IMR-90 (cell line): Measurements from ENCODE around the gene ZGLP1. TPM values are rescaled to one million over a fixed set of nuclear protein-coding genes. Genes with fewer than 3 reads are reported as not detected.

Source experiments
- ATAC-seq: fragments of 200-7000 bp; cut with Tn5 transposase; 2 replicates; pipeline ENCODE4 v1.9.1; 2020; ENCODE audit warnings: low read depth, mild to moderate bottlenecking, moderate library complexity
- BruUV-seq: library from RNA; stranded (reverse); fragments of 400-500 nt; replicated peaks from 2 replicates; lab custom pipeline; 2021; lab: Mats Ljungman, UMichigan
- CTCF ChIA-PET: fragments of 300-600 bp; formaldehyde crosslinking; extraction: SDS; loops from one replicate; lab custom pipeline; 2021; ENCODE audit warnings: antibody characterized with exemption; lab: Yijun Ruan, JAX
- POLR2A ChIA-PET: fragments of 300-600 bp; sonication (Branson Sonifier 250); formaldehyde crosslinking; loops from one replicate; lab custom pipeline; 2022; ENCODE audit warnings: antibody characterized with exemption; ENCODE audit not compliant: unreplicated experiment; lab: Charles Lee
- DNase-seq: peaks from one replicate; pipeline ENCODE4 v3.0.0; 2013
- H2AFZ ChIP-seq: replicated peaks from 2 replicates; pipeline ENCODE3; 2013; ENCODE audit warnings: low read length, mild to moderate bottlenecking; ENCODE audit not compliant: poor library complexity
- H2AK5ac ChIP-seq: 2 replicates; pipeline ENCODE4 v1.6.1; 2013; ENCODE audit warnings: low read depth, low read length, inconsistent platforms
- H2AK9ac ChIP-seq: replicated peaks from 2 replicates; pipeline ENCODE3; 2013; ENCODE audit warnings: mild to moderate bottlenecking, low read depth, low read length, moderate library complexity; ENCODE audit not compliant: poor library complexity
- H2BK120ac ChIP-seq: 2 replicates; pipeline ENCODE4 v1.6.1; 2013; ENCODE audit warnings: low read depth, low read length, inconsistent platforms
- H2BK15ac ChIP-seq: 3 replicates; pipeline ENCODE4 v1.6.1; 2013; ENCODE audit warnings: low read depth, low read length, inconsistent platforms
- H2BK20ac ChIP-seq: 2 replicates; pipeline ENCODE4 v1.6.1; 2013; ENCODE audit warnings: low read depth, mild to moderate bottlenecking, inconsistent platforms, low read length, moderate library complexity
- H2BK5ac ChIP-seq: 2 replicates; pipeline ENCODE4 v1.6.1; 2013; ENCODE audit warnings: mild to moderate bottlenecking, low read depth, low read length, inconsistent platforms; ENCODE audit not compliant: poor library complexity, severe bottlenecking
- H3K14ac ChIP-seq: replicated peaks from 2 replicates; pipeline ENCODE4 v1.6.1; 2013; ENCODE audit warnings: low read depth, low read length, inconsistent platforms
- H3K18ac ChIP-seq: 2 replicates; pipeline ENCODE4 v1.6.1; 2013; ENCODE audit warnings: low read depth, low read length, control low read depth
- H3K23ac ChIP-seq: 2 replicates; pipeline ENCODE4 v1.6.1; 2013; ENCODE audit warnings: low read depth, low read length, inconsistent platforms
- H3K27ac ChIP-seq: 2 replicates; pipeline ENCODE4 v1.5.1; 2013; ENCODE audit warnings: mild to moderate bottlenecking, control low read depth, low read length; ENCODE audit not compliant: insufficient read depth
- H3K27me3 ChIP-seq: 2 replicates; pipeline ENCODE4 v1.6.1; 2013; ENCODE audit warnings: low read length; ENCODE audit not compliant: control insufficient read depth, insufficient read depth
- H3K36me3 ChIP-seq: 2 replicates; pipeline ENCODE4 v1.6.1; 2013; ENCODE audit warnings: low read length, mixed read lengths; ENCODE audit not compliant: control insufficient read depth, insufficient read depth
- H3K4ac ChIP-seq: 2 replicates; pipeline ENCODE4 v1.6.1; 2013; ENCODE audit warnings: low read depth, low read length, inconsistent platforms
- H3K4me1 ChIP-seq: 2 replicates; pipeline ENCODE4 v1.6.1; 2013; ENCODE audit warnings: low read length, mixed read lengths; ENCODE audit not compliant: control insufficient read depth, insufficient read depth
- H3K4me2 ChIP-seq: 2 replicates; pipeline ENCODE4 v1.6.1; 2013; ENCODE audit warnings: low read depth, mild to moderate bottlenecking, control low read depth, low read length, moderate library complexity
- H3K4me3 ChIP-seq: 2 replicates; pipeline ENCODE4 v1.5.1; 2013; ENCODE audit warnings: low read depth, mild to moderate bottlenecking, control low read depth, low read length, moderate library complexity; ENCODE audit not compliant: insufficient read depth
- H3K56ac ChIP-seq: 2 replicates; pipeline ENCODE4 v1.6.1; 2013; ENCODE audit warnings: low read length, inconsistent platforms; ENCODE audit not compliant: insufficient read depth; ENCODE audit errors: extremely low read depth
- H3K79me1 ChIP-seq, 2 experiments: 2 replicates each; pipeline ENCODE4 v1.6.1; 2013; ENCODE audit warnings: low read length in 2 of 2, inconsistent platforms in 1 of 2, low read depth in 1 of 2
- H3K9ac ChIP-seq: 2 replicates; pipeline ENCODE4 v1.6.1; 2013; ENCODE audit warnings: low read depth, low read length, control low read depth
- H3K9me1 ChIP-seq: 2 replicates; pipeline ENCODE4 v1.6.1; 2013; ENCODE audit warnings: low read length, inconsistent platforms; ENCODE audit not compliant: insufficient read depth
- H3K9me3 ChIP-seq: 2 replicates; pipeline ENCODE4 v1.6.1; 2013; ENCODE audit warnings: low read length; ENCODE audit not compliant: control insufficient read depth, insufficient read depth
- H4K20me1 ChIP-seq: 2 replicates; pipeline ENCODE4 v1.6.1; 2013; ENCODE audit warnings: low read length, inconsistent platforms; ENCODE audit not compliant: insufficient read depth
- H4K5ac ChIP-seq: 2 replicates; pipeline ENCODE4 v1.6.1; 2013; ENCODE audit warnings: mild to moderate bottlenecking, low read depth, low read length, control low read depth
- H4K8ac ChIP-seq, 2 experiments: 2 replicates each; pipeline ENCODE4 v1.6.1; 2013; ENCODE audit warnings: low read depth in 2 of 2, low read length in 2 of 2, control low read depth in 1 of 2, inconsistent platforms in 1 of 2
- H4K91ac ChIP-seq: 2 replicates; pipeline ENCODE4 v1.6.1; 2013; ENCODE audit warnings: low read depth, low read length, inconsistent platforms; ENCODE audit not compliant: insufficient read depth
- CHD1 ChIP-seq: IDR thresholded peaks from 2 replicates; pipeline ENCODE4 v1.6.1; 2012; ENCODE audit warnings: low read depth, low read length, improper control_type of control experiment
- RAD21 ChIP-seq: IDR thresholded peaks from 2 replicates; pipeline ENCODE4 v1.6.1; 2012; ENCODE audit warnings: low read length, improper control_type of control experiment
- SMC3 ChIP-seq: fragments of 150-350 bp; IDR thresholded peaks from 2 replicates; pipeline ENCODE4 v1.6.1; 2016; ENCODE audit warnings: low read depth, mild to moderate bottlenecking, antibody characterized with exemption, low read length, moderate library complexity
- WGBS, 2 experiments: methylation state at CpG; one replicate each; pipeline versions ENCODE4 v1.1.5 to v1.1.7; 2013; ENCODE audit warnings: missing lambda C conversion rate in 2 of 2; ENCODE audit not compliant: insufficient read length in 1 of 2; ENCODE audit errors: extremely low coverage in 2 of 2; 5-methylcytosine and 5-hydroxymethylcytosine counted together
- dilution Hi-C: fragments of 300-500 bp; cut with HindIII; formaldehyde crosslinking; loops from one replicate; pipeline ENCODE4 v1.14.3; 2018; ENCODE audit warnings: low sequenced_read_pairs; ENCODE audit not compliant: unreplicated experiment
- in situ Hi-C: fragments of 300-500 bp; cut with MboI; formaldehyde crosslinking; loops from 3 replicates; pipeline ENCODE4 v1.14.3; 2019; ENCODE audit warnings: low sequenced_read_pairs, inconsistent platforms, mixed read lengths
- intact Hi-C: fragments of 100-400 bp; cut with micrococcal nuclease; formaldehyde crosslinking; loops from 2 replicates; pipeline ENCODE4 v1.10.0; 2022
- polyA plus RNA-seq, 3 experiments: library from polyadenylated mRNA; depleted of rRNA; stranded (reverse); fragments of >200 nt; gene quantifications; 2 replicates each; pipeline ENCODE4 v1.2.3, GENCODE V29; 2012; ENCODE audit warnings: low replicate concordance in 1 of 3
- total RNA-seq: library from RNA; depleted of rRNA; stranded (reverse); fragments of >200 nt; gene quantifications from 2 replicates; pipeline ENCODE4 v1.2.3, GENCODE V29; 2012

The ZGLP1 gene
- total and polyA plus RNA-seq, 2 of the 4 experiments (the other 2 are of a cell fraction) = 0.54 to 3.1 TPM

- DNase-seq (no peak), ATAC-seq (no peak)
- no TSS peak for BruUV-seq
- WGBS, 2 experiments = 98% methylated on average over 26 of the region's 41 CpGs; no CpG with 5 or more reads in 1 of the 2 experiments
- Histone ChIP-seq H3K9me1 (no peaks in the 10 kb centered on the region; the same call in 1 of the 2 replicates), H4K91ac (no peak overlapping the region), H3K14ac (no peak overlapping the region), H3K9ac (no peak overlapping the region), H3K9me3 (no peaks in the 10 kb centered on the region), H3K4me3 (no peak overlapping the region), H3K56ac (no peak overlapping the region), H3K18ac (no peak overlapping the region), H4K8ac (no peak overlapping the region), H3K79me1 (peaks cover 26 to 54% of the 10 kb centered on the region in 2 experiments; a peak in 3 of 4 replicates), H4K5ac (no peak overlapping the region), H3K4me2 (no peak overlapping the region), H2AK5ac (no peak overlapping the region), H2BK5ac (no peak overlapping the region), H4K20me1 (peaks cover 26% of the 10 kb centered on the region), H3K36me3 (peaks cover 58% of the 10 kb centered on the region), H2AK9ac (no peak overlapping the region), H2BK20ac (no peak overlapping the region), H2BK15ac (no peak overlapping the region), H3K23ac (no peak overlapping the region), H2BK120ac (no peak overlapping the region), H3K27ac (no peak overlapping the region), H2AFZ (no peak overlapping the region), H3K4me1 (peaks cover 5% of the 10 kb centered on the region; the same call in 1 of the 2 replicates), H3K27me3 (no peaks in the 10 kb centered on the region), H3K4ac (no peak overlapping the region)
- intact Hi-C loops (no loop called here), in situ Hi-C loops (no loop called here), dilution Hi-C loops (no loop called here)
- no peak for TF ChIP-seq CHD1
- TF ChIP-seq RAD21 = no peak
- TF ChIP-seq SMC3 = no peak
- ChIA-PET POLR2A (no interaction called here), CTCF (no interaction called here)
These were observed 19.2 kb upstream of the ZGLP1 start for GRCh38 chr19:10328558-10329429.
